HG03064 (cell line): Measurements from ENCODE around the gene DEXI.

ENCODE experiments used
- ATAC-seq: cut with Tn5 transposase; IDR thresholded peaks from one replicate; pipeline ENCODE4 v1.9.1; 2021; ENCODE audit warnings: low read depth; ENCODE audit not compliant: unreplicated experiment

Gene DEXI

GRCh38 chr16:10896723-10897122 lies 45.5 kb downstream of the DEXI start:
- ATAC-seq = no peak

DNA sequence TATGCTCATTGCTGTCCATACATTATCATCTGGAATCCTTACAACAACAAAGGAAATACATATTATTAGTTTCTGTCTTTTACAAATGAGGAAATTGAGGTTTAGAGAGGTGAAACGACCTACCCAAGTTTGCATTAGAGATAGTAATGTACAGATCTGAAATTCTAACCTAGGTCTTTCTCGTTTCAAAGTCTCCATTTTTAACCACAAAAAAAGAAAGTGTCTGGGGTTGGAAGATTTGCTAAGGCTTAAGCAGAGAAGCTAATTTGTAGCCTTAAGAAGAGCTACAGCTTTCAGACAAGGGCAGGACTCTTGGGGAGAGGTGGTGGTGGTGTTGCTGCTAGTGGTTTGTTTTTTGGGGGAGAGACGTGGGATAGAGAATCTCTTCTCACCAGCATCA lies 46.1 kb downstream of the DEXI start:
- ATAC-seq = no peak

- ATAC-seq = no peak
Measured at GRCh38 chr16:10895053-10895946, 47.0 kb downstream of the DEXI start.

GRCh38 chr16:10892782-10893318 lies 49.4 kb downstream of the DEXI start:
- no peak for ATAC-seq

- no peak for ATAC-seq
Measured at GRCh38 chr16:10889855-10890254, 52.4 kb downstream of the DEXI start.

GRCh38 chr16:10888320-10888937 lies 53.8 kb downstream of the DEXI start:
- no peak for ATAC-seq

- ATAC-seq = no peak
Measured at GRCh38 chr16:10885246-10885645, 57.0 kb downstream of the DEXI start.

DNA sequence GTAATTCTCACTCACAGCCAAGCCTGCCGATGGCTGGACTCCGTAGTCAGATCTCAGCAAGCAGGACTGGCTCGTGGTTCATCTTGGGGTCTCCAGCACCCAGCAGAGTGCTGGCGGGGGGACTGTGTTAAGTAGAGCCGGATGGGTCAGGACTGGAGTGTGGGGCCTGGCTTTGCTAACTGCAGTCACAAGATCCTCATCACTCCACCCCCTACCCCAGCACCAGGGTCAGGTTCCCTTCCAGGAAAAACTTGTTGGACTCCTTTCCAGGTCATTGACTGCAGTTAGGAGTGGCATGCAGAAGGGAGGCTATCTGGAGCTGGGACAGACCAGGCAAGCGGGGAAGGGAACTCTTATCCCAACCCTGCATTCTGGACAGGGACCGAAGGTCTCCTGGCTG lies 59.3 kb downstream of the DEXI start:
- no peak for ATAC-seq

- no peak for ATAC-seq
Measured at GRCh38 chr16:10881479-10882030, 60.7 kb downstream of the DEXI start.

DNA sequence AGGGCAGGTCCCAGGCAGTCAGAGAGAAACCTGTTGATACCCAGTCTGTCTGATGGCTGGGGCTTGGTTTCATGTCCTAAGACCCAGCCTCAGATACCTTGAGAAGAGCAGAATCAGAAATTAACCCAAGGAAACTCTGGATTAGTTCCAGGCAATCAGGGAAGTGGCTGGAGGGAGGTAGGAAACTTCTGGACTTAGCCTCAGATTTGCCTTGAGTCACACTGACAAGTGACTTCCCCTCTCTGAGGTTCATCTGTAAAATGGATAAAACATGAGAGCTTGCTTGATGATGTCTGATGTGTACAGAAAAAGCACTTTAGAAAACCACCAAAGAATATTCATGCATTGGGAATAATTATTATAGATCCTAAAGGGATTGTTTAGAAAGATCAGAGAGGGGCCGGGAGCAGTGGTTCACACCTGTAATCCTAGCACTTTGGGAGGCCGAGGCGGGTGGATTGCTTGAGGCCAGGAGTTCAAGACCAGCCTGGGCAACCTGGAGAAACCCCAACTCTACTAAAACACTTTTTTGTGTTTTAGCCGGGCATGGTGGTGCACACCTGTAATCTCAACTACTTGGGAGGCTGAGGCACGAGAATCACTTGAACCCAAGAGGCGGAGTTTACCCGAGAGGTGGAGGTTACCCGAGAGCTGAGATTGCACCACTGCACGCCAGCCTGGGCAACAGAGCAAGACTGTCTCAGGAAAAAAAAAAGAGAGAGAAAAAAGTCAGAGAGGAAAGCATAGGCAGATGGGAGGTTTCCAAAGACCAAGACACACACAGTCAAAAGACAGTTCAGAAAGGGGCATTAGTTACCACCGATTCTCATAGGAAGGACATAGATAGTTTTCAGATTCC lies 61.4 kb downstream of the DEXI start:
- no peak for ATAC-seq

DNA sequence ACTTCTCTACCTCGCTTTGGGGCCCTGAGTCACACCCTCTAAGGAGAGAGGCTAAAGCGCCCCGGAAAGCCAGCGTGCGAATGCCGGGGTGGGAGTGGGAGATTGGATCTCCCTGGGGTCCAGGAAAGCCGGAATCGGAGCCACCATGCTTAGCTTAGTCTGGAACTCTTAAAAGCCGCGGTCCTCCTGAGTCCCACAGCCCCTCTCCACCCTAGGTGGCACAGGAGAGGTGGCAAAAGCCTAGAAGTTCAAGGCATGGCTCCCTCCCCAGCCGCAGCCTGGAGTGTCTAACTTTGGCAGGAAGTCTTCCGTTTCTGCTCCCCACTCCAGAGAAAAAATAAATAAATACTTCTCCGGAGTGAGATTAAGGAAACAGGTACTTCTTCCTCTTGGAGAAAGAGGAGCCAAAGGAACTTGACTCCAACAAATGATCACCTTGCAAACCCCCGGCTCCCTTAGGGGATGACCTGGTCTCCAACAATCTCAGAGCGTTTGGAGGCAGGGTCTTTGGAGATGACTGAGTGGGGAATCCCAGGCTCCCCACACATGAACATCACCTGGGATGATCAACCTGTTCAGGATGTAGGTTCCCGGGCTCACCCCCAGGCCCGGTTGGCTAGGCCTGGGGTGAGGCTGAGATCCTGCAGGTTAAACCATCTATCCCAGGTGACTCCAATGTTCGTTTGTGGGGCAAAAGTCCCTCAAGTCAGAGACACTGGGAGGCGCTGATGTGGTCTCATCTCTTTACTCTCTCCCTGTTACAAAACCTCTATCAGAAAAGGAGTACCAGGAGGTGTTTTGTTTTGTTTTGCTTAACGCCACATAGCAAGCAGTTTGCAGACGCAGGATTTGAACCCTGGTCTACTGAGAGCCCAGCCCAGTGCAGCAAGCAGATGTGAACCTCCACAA lies 62.3 kb downstream of the DEXI start:
- no peak for ATAC-seq
